NCI-H187 treated with DMSO at 0.1 percent for 48 hours (cell line): Measurements from ENCODE around the gene LCN9.
"Not testable (repeated sequence)": the region's sequence is repeated elsewhere in the genome, so short reads cannot be mapped to it uniquely, and the experiment has no call there.

Source experiments
- DNase-seq: peaks from one replicate; lab custom pipeline; 2025; lab: John Stamatoyannopoulos, UW

The LCN9 gene

GRCh38 chr9:135671591-135672041, 8.5 kb downstream of the LCN9 start:
- no peak for DNase-seq

GRCh38 chr9:135672786-135673185, 9.7 kb downstream of the LCN9 start:
- not testable (repeated sequence) for DNase-seq

- DNase-seq = no peak
These were observed 10.8 kb downstream of the LCN9 start for GRCh38 chr9:135673941-135674340.

- no peak for DNase-seq
These were observed 11.9 kb downstream of the LCN9 start for GRCh38 chr9:135674977-135675376.

- no peak for DNase-seq
These were observed 13.8 kb downstream of the LCN9 start for GRCh38 chr9:135676891-135677290.

GRCh38 chr9:135677641-135678168, 14.6 kb downstream of the LCN9 start:
- DNase-seq = no peak

GRCh38 chr9:135678236-135679017, 15.3 kb downstream of the LCN9 start:
- DNase-seq = no peak

DNA sequence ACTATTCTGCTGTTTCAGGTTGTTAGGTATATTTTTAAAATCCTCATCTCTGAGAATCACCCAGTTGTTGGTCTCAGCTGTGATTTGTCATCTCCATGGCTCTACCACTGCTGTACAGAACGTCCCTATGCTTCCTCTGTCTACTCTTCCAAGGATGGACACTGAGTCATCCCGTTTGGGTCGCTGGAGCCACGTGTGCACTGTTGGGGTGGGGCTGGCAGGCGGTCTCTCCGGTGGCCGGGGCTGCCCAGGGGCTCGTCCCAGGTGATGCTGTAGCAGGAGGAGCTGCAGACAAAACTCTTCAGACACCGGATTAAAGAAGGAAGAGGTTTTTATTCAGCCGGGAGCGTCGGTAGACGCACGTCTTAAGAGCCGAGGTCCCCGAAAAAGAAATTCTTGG, 16.9 kb downstream of the LCN9 start:
- no peak for DNase-seq

- DNase-seq = no peak
These were observed 18.1 kb downstream of the LCN9 start for GRCh38 chr9:135681161-135681560.

GRCh38 chr9:135683401-135684034, 20.4 kb downstream of the LCN9 start:
- DNase-seq = no peak

DNA sequence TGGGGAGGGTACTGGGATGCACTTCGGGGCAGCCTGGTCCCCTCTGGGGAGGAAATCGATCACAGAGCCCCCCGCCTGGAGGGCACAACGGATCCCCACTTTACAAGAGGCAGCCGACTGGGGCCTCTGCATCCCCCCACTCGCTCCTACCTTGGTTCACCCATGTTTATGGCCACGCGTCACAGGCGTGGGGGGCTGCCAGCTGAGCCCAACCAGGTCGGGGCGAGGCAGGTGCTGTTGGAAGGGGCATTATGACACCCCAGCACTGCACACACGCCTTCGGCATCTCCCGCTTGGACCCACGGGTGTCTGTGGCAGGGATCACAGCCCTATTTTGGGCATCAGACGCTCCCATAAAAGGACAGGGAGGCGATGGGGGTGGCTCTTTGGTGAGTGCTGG, 21.6 kb downstream of the LCN9 start:
- DNase-seq = no peak

DNA sequence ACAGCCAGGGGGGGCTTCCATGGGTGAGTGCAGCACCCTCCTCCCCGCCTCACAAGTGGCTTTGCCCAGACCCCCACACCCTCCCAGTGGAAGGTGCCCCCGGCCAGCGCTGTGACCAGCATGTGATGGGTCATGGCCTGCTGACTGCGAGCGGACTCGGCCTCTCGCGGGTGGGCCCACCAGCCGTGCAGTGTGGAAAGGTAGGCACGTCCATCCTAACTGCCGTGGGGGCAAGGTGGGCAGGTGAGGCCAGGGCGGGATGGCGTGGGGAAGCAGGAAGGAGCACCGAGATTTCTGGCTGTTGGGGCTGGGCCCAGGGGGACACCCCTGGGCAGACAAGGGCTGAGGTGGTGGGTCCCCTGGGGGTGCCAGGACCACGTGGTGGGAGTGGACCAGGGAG, 24.1 kb downstream of the LCN9 start:
- DNase-seq = no peak

DNA sequence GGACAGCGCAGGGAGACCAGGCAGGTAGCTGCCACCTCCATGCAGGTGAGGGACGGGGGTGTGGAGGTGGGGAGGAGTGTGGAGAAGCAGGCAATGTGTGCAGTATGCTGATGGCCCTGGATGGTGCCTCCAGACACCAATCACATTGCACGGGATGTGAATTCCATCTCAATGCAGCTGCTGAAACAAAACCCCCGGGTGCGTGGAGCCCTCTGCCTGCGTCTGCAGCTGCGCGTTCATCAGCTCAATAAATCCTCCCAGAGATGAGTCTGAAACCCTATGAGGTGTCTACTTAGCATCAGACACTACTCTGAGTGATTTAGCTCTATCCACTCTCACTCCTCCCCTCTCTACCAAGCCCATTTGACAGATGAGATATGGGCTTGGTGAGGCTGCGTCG, 25.9 kb downstream of the LCN9 start:
- DNase-seq = no peak

DNA sequence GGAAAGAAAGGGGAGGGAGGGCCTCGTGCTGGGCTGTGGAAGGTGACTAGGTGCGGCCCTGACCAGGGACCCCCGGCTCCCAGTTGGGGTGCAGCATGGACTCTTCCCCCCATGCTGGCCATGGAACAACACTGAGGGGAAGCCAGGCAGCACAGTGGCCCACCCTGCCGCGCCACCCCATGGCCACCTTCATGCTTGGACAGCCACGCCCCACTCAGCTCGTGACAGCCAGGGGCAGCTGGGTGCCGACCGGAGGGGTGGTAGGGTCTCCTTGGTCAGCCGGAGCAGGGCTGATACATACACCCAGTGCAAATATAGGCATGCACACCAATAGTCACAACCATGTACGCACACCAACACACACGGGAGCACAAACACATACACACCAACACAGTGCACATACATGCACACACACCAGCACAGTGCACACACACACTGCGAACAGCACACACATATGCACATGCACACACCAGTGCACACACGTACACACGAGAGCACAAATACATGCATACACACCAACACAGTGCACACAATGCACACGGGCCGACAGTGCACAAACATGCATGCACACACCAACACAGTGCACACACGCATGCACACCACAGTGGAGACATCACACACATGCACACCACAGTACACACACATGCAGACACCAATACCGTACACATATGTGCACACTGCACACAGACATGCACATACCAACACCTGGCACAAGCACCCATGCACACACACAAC, 27.9 kb downstream of the LCN9 start:
- no peak for DNase-seq

GRCh38 chr9:135692410-135692809, 29.3 kb downstream of the LCN9 start:
- DNase-seq = no peak

DNA sequence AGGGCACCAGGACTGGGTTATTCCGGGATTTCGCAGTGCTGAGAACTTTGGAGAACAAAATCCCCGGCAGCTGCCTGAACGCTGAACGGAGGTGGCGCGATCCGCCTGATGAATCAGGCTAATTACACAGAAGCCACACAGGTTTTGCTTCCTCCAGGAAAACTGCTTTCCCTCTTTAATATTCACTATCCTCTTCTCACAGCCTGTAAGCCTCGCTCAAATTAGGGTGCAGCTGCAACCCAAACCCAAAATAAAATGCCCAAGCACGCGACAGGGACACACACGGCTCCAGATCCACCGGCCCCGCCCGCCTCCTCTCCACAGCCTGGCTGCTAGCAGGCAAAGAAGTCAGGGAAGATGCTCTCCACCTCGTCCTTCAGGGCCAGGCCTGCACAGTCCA, 30.2 kb downstream of the LCN9 start:
- no peak for DNase-seq

GRCh38 chr9:135693771-135694170, 30.7 kb downstream of the LCN9 start:
- no peak for DNase-seq

- DNase-seq = no peak
These were observed 31.3 kb downstream of the LCN9 start for GRCh38 chr9:135694414-135694813.

GRCh38 chr9:135695036-135695435, 31.9 kb downstream of the LCN9 start:
- DNase-seq = no peak

GRCh38 chr9:135695642-135696041, 32.5 kb downstream of the LCN9 start:
- DNase-seq = no peak

GRCh38 chr9:135696446-135696845, 33.3 kb downstream of the LCN9 start:
- DNase-seq = no peak

DNA sequence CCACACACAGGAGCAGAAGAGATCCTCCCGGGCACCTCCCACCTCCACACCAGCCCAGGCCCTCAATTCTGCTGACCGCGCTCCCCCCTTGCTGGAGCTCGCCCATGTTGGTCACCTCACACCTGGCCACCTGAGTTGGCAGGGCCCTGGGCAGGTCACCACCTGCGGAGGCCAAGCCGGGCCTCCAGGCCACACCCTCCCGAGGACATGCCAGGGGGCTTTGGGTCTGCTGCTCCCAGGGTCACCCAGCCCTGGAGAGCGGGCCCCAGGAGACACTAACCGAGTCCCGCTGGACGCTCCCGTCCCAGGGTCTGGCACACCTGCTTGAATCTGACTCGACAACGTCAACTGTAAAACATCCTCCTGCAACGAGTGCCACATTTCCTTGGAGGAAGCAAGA, 34.1 kb downstream of the LCN9 start:
- no peak for DNase-seq

DNA sequence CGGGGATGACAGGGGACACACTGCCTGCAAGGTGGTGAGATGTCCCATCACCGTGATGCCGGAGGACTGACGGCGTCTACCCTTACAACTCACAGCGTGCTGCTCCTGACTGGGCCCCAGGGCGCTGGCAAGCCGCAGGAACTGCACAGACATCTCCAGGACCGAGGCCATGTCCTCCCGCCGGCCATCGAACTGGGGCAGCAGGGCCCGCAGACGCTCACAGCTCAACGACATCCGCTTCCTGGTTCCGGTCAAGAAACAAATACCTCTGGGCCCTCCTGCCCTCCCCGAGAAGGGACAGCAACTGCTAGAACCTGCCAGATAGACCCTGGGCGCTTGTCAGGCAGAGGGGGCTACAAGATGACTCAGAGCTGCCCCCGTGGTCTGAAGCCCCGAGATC, 35.1 kb downstream of the LCN9 start:
- DNase-seq = no peak
